GM06990 (cell line): ENCODE data around the gene C16orf74.

Experiments used
- DNase-seq: peaks from one replicate; pipeline ENCODE4 v3.0.0-alpha.2; 2011; ENCODE audit not compliant: insufficient read length; ENCODE audit errors: extremely low read depth
- H3K27me3 ChIP-seq: replicated peaks from 2 replicates; pipeline ENCODE4 v1.6.0; 2011; ENCODE audit warnings: low read length; ENCODE audit not compliant: control insufficient read depth, insufficient read depth
- H3K36me3 ChIP-seq: 2 replicates; pipeline ENCODE4 v1.5.1; 2011; ENCODE audit warnings: low read length; ENCODE audit not compliant: control insufficient read depth, insufficient read depth
- H3K4me3 ChIP-seq: replicated peaks from 2 replicates; pipeline ENCODE4 v1.5.1; 2011; ENCODE audit warnings: low read depth, mild to moderate bottlenecking, control low read depth, low read length
- TF ChIP-seq, protein P1 (sequence below): IDR thresholded peaks from 2 replicates; pipeline ENCODE4 v1.5.1; 2011; ENCODE audit warnings: low read length, control low read depth, mild to moderate bottlenecking, inconsistent platforms; ENCODE audit not compliant: insufficient read depth, poor library complexity, severe bottlenecking

C16orf74 gene

DNA sequence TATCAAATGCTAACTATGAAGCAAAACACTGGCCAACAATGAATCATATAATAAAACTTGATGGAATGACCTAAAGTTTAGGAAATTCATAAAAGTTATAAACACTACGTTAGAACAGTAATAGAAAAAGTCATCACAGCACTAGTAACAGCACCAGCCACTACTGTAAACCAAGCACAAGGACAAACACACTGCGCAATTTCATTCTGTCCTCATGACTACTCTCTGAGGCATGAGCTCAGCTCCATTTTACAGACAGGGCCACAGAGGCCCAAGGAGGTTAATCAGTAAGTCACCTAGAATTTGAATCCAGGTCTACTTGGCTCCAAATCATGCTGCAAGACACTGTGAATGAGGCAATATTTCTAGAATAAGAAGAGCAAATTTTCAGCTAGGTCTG is 35.0 kb upstream of the C16orf74 start:
- peaks cover 34% of the 10 kb centered on the region for H3K36me3 ChIP-seq
- TF ChIP-seq, protein P1, sequence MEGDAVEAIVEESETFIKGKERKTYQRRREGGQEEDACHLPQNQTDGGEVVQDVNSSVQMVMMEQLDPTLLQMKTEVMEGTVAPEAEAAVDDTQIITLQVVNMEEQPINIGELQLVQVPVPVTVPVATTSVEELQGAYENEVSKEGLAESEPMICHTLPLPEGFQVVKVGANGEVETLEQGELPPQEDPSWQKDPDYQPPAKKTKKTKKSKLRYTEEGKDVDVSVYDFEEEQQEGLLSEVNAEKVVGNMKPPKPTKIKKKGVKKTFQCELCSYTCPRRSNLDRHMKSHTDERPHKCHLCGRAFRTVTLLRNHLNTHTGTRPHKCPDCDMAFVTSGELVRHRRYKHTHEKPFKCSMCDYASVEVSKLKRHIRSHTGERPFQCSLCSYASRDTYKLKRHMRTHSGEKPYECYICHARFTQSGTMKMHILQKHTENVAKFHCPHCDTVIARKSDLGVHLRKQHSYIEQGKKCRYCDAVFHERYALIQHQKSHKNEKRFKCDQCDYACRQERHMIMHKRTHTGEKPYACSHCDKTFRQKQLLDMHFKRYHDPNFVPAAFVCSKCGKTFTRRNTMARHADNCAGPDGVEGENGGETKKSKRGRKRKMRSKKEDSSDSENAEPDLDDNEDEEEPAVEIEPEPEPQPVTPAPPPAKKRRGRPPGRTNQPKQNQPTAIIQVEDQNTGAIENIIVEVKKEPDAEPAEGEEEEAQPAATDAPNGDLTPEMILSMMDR, result no peak
- no peaks in the 10 kb centered on the region for H3K27me3 ChIP-seq
- H3K4me3 ChIP-seq, result no peak overlapping the region
- no peak for DNase-seq

DNA sequence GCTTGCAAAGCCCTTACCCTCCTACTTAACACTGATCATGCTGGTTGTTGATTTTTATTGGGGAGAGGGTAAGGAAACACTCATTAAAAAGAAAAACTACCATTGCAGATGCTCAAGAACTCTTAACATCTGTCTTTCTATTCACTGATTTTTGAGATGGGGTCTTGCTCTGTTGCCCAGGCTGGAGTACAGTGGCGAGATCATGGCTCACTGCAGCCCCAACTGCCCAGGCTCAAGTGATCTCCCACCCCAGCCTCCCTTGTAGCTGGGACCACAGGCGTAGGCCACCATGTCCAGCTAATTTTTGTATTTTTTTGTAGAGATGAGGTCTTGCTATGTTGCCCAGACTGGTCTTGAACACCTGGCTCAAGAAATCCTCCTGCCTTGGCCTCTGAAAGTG is 33.9 kb upstream of the C16orf74 start:
- Histone ChIP-seq H3K27me3 (no peaks in the 10 kb centered on the region), H3K36me3 (peaks cover 41% of the 10 kb centered on the region), H3K4me3 (no peak overlapping the region)
- no peak for DNase-seq
- TF ChIP-seq, protein P1, result no peak

DNA sequence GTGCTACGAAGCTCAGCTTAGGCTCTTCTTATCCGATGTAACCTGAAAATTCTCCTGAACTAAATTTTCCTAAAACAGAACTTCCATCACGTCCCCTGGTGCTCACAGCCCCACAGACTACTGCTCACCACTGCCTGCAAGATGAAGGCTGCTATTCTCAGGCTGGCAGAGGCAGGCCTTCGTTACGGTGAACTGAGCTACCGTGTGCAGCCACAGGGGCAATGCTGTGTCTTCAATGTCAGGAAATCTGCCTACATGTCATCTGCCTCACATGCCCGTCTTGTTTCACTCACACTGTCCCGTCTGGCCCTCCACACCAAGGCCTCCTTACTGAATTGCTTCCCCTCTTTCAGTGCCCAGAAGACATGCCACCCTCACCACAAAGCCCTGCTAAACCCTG is 32.5 kb upstream of the C16orf74 start:
- H3K27me3 ChIP-seq, result no peaks in the 10 kb centered on the region
- TF ChIP-seq, protein P1, result no peak
- H3K36me3 ChIP-seq, result peaks cover 41% of the 10 kb centered on the region
- no peak for DNase-seq
- no peak overlapping the region for H3K4me3 ChIP-seq

DNA sequence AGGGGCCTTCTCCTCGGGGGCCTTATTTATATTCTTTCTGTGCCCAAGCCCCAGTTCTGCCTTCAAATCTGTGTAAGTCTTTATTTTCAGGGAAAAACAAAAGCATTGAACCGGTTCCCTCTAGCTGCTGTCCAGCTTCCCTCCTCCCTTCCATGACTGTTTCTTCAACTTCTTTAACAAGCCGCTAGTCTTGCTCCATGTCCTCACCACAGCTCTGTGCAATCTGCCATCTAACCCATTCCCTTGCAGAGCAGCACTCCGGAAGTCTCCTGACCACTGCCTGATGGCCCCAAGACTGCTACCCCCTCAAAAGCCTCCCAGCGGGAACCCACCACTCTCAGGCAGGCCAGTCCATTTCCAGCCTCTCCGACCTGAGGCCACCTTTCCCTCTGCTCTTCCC is 31.6 kb upstream of the C16orf74 start:
- no peak for DNase-seq
- H3K36me3 ChIP-seq, result peaks cover 37% of the 10 kb centered on the region
- no peaks in the 10 kb centered on the region for H3K27me3 ChIP-seq
- TF ChIP-seq, protein P1, result no peak
- H3K4me3 ChIP-seq, result no peak overlapping the region

DNA sequence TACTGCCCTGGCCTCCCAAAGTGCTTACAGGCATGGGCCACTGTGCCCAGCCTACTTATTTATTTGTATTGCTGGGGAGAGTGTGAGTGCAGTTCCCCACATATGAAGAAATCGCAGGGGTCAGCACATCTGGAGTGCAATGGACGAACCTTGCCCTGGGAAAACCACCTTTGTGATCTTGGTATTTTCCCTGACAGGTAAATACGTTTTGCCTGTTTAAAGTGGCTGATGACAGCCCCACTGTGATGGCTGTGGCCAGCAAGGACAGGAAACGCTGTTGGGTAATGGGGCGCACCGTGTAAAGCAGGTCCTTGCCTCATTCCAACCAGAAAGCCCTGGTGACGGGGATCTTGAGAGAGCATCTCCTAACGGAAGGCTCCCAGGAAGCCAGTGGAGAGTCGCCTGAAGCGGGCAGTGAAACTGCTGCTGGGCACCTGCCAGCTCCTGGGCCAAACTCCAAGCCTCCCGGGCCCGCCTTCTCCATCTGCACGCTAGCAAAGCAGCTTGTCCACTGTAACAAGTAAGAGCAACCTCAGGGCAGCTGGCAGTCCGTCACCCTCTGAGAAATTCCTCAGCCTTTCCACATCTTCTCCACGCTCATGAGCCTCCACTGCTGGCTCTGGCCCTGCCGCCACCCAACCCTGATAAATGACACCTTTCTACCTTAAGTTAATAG is 30.9 kb upstream of the C16orf74 start:
- TF ChIP-seq, protein P1, result no peak

DNA sequence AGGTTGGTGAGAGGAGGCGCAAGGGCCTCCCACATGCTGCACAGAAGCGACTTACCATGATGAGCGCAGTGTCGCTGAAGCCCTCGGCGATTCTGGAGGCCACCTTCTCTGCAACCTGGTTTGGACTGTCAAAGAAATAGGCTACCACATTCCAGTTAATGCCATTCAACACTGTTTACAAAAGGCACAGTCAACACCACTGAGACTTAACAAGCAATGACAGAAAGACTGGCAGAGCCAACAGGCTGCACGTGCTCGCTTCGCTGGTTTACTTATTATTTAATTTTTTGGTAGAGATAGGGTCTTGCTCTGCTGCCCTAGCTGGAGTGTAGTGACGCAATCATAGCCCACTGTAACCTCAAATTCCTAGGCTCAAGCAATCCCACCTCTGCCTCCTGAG is 30.3 kb upstream of the C16orf74 start:
- H3K27me3 ChIP-seq, result no peaks in the 10 kb centered on the region
- TF ChIP-seq, protein P1, result no peak

More for the DNA sequence above, 30.9 kb upstream of the C16orf74 start:
- DNase-seq, result no peak
- H3K27me3 ChIP-seq, result no peaks in the 10 kb centered on the region
- peaks cover 31% of the 10 kb centered on the region for H3K36me3 ChIP-seq
- H3K4me3 ChIP-seq, result no peak overlapping the region

More for the DNA sequence above, 30.3 kb upstream of the C16orf74 start:
- H3K4me3 ChIP-seq, result no peak overlapping the region
- no peak for DNase-seq
- H3K36me3 ChIP-seq, result peaks cover 27% of the 10 kb centered on the region
